Caco-2 (cell line): ENCODE data around the gene NEAT1. TPM values are rescaled to one million over a fixed set of nuclear protein-coding genes. Genes with fewer than 3 reads are reported as not detected.
A peak's percentile ranks its signal among the peaks of the same experiment; 100 is the strongest.
"Not testable (repeated sequence)": the region's sequence is repeated elsewhere in the genome, so short reads cannot be mapped to it uniquely, and the experiment has no call there.

Experiments
- BruUV-seq: library from RNA; stranded (reverse); fragments of 400-500 nt; replicated peaks from 2 replicates; lab custom pipeline; 2021; lab: Mats Ljungman, UMichigan
- CTCF ChIA-PET: fragments of 300-600 bp; sonication (Branson Sonifier 250); formaldehyde crosslinking; loops from one replicate; lab custom pipeline; 2022; ENCODE audit warnings: antibody characterized with exemption; lab: Charles Lee
- POLR2A ChIA-PET: fragments of 300-600 bp; sonication (Branson Sonifier 250); formaldehyde crosslinking; loops from one replicate; lab custom pipeline; 2022; ENCODE audit warnings: antibody characterized with exemption; lab: Charles Lee
- DNase-seq, 2 experiments: peaks; one replicate each; pipeline versions ENCODE4 v3.0.0 to v3.0.0-alpha.2; 2020 to 2022
- H3K27me3 ChIP-seq: replicated peaks from 2 replicates; pipeline ENCODE4 v1.6.0; 2011; ENCODE audit warnings: low read length; ENCODE audit not compliant: control insufficient read depth, insufficient read depth
- H3K36me3 ChIP-seq: 2 replicates; pipeline ENCODE4 v1.5.1; 2011; ENCODE audit warnings: low read length; ENCODE audit not compliant: control insufficient read depth, insufficient read depth
- H3K4me1 ChIP-seq: fragments of 250-450 bp; sonication (Bioruptor Pico); 2 replicates; pipeline ENCODE4 v1.5.1; 2020; ENCODE audit warnings: mild to moderate bottlenecking
- H3K4me3 ChIP-seq: 2 replicates; pipeline ENCODE4 v1.5.1; 2011; ENCODE audit warnings: low read depth, mild to moderate bottlenecking, control low read depth, low read length
- H3K9me3 ChIP-seq: fragments of 250-450 bp; sonication (Bioruptor Pico); 2 replicates; pipeline ENCODE4 v1.5.1; 2020; ENCODE audit warnings: mild to moderate bottlenecking, moderate library complexity
- H3K27ac Mint-ChIP-seq: one replicate; pipeline ENCODE4 v1.8.0; 2022; ENCODE audit warnings: mixed read lengths; ENCODE audit not compliant: unreplicated experiment
- H3K27me3 Mint-ChIP-seq: one replicate; pipeline ENCODE4 v1.8.0; 2022; ENCODE audit warnings: mixed read lengths; ENCODE audit not compliant: insufficient read depth, unreplicated experiment
- H3K36me3 Mint-ChIP-seq: one replicate; pipeline ENCODE4 v1.8.0; 2022; ENCODE audit warnings: mild to moderate bottlenecking, mixed read lengths; ENCODE audit not compliant: insufficient read depth, unreplicated experiment
- H3K4me1 Mint-ChIP-seq: one replicate; pipeline ENCODE4 v1.8.0; 2022; ENCODE audit warnings: low read depth, mixed read lengths; ENCODE audit not compliant: unreplicated experiment
- H3K4me3 Mint-ChIP-seq: one replicate; pipeline ENCODE4 v1.8.0; 2022; ENCODE audit warnings: mild to moderate bottlenecking, moderate library complexity, mixed read lengths; ENCODE audit not compliant: unreplicated experiment
- H3K9me3 Mint-ChIP-seq: one replicate; pipeline ENCODE4 v1.8.0; 2022; ENCODE audit warnings: mixed read lengths; ENCODE audit not compliant: unreplicated experiment
- intact Hi-C: fragments of 100-400 bp; cut with micrococcal nuclease; formaldehyde crosslinking; loops from one replicate; pipeline ENCODE4 v1.10.0; 2022; ENCODE audit not compliant: unreplicated experiment
- total RNA-seq: library from RNA; stranded (reverse); gene quantifications from 2 replicates; pipeline ENCODE4 v1.2.3, GENCODE V29; 2022
- TF ChIP-seq, protein P1 (sequence below), 2 experiments: fragments of 200-600 bp in 1 of 2; IDR thresholded peaks; 1 replicate in 1 of 2; 2 replicates in 1 of 2; pipeline versions ENCODE4 v1.5.1 to v1.8.0; 2011 to 2022; ENCODE audit warnings: antibody characterized with exemption in 1 of 2, control low read depth in 1 of 2, inconsistent platforms in 1 of 2, low read depth in 1 of 2, low read length in 1 of 2, mild to moderate bottlenecking in 1 of 2, moderate library complexity in 1 of 2; ENCODE audit not compliant: insufficient read depth in 1 of 2, severe bottlenecking in 1 of 2, unreplicated experiment in 1 of 2

The NEAT1 gene
- total RNA-seq, 1 experiment from 2014 or later = 254 TPM

DNA sequence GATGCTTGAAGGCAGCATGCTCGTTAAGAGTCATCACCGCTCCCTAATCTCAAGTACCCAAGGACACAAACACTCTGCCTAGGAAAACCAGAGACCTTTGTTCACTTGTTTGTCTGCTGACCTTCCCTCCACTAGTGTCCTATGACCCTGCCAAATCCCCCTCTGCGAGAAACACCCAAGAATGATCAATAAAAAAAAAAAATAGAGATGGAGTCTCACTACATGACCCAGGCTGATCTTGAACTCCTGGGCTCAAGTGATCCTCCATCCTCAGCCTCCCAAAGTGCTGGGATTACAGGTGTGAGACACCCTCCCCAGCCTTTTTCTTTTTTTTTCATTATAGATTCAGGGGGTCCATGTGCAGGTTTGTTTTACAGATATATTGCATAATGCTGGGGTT is 29.7 kb downstream of the NEAT1 start:
- H3K4me3 Mint-ChIP-seq, POLR2A ChIA-PET, intact Hi-C loops, H3K27me3 Mint-ChIP-seq, DNase-seq, BruUV-seq, H3K27me3 ChIP-seq, H3K9me3 ChIP-seq, CTCF ChIA-PET, H3K4me3 ChIP-seq, H3K36me3 ChIP-seq, H3K9me3 Mint-ChIP-seq: not testable (repeated sequence)
- H3K27ac Mint-ChIP-seq = peak overlapping the region; percentile 60
- H3K36me3 Mint-ChIP-seq = peaks cover 39% of the 10 kb centered on the region
- peaks cover 14% of the 10 kb centered on the region for H3K4me1 ChIP-seq
- peaks cover 34% of the 10 kb centered on the region for H3K4me1 Mint-ChIP-seq

DNA sequence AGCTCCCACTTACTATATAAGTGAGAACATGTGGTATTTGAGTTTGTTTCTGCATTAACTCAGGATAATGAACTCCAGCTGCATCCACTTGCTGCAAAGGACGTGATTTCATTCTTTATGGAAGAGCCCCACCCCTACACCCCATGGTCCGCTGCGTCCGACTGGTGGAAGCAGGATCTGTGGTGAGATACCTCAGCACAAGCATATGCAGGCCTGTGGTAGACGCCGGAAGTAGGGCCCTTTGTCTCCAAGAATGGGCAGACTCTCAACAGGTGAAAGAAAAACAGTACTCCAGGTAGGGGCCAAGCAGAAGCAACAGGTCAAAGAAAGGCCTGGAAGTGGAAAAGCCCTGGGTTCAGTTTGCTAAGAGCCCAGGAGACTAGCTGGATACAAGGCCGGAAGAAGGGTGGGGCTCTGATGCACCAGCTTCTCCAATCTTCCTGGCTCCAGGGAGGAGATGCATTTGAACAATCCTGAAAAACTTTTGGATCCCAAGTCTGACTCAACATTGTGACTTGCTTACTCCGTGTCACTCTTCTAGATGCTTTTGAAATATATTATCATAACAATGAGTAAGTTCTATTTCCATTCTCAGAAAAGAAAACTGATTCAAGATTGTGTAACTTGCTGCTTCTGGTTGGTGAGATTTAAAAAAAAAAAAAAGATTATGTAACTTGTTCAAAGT is 30.4 kb downstream of the NEAT1 start:
- TF ChIP-seq, protein P1, sequence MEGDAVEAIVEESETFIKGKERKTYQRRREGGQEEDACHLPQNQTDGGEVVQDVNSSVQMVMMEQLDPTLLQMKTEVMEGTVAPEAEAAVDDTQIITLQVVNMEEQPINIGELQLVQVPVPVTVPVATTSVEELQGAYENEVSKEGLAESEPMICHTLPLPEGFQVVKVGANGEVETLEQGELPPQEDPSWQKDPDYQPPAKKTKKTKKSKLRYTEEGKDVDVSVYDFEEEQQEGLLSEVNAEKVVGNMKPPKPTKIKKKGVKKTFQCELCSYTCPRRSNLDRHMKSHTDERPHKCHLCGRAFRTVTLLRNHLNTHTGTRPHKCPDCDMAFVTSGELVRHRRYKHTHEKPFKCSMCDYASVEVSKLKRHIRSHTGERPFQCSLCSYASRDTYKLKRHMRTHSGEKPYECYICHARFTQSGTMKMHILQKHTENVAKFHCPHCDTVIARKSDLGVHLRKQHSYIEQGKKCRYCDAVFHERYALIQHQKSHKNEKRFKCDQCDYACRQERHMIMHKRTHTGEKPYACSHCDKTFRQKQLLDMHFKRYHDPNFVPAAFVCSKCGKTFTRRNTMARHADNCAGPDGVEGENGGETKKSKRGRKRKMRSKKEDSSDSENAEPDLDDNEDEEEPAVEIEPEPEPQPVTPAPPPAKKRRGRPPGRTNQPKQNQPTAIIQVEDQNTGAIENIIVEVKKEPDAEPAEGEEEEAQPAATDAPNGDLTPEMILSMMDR (IDR thresholded peaks at IDR 0.05; ENCODE audit: insufficient read depth in 1 of 2, low read depth in 1 of 2, low read length in 1 of 2, severe bottlenecking in 1 of 2, unreplicated experiment in 1 of 2) = no peak
- Histone ChIP-seq H3K4me1 (peaks cover 12% of the 10 kb centered on the region), H3K36me3 (no peaks in the 10 kb centered on the region), H3K4me3 (no peak overlapping the region), H3K27me3 (no peaks in the 10 kb centered on the region), H3K9me3 (0 out of 2 replicates have a peak, but pooled peaks cover 3% of the 10 kb centered on the region)
- ChIA-PET CTCF (no interaction called here), POLR2A (no interaction called here)
- H3K9me3 Mint-ChIP-seq = no peaks in the 10 kb centered on the region
- H3K4me1 Mint-ChIP-seq = peaks cover 33% of the 10 kb centered on the region
- no peaks in the 10 kb centered on the region for H3K27me3 Mint-ChIP-seq
- BruUV-seq = no TSS peak
- H3K4me3 Mint-ChIP-seq = no peak overlapping the region
- intact Hi-C loops = no loop called here
- DNase-seq = peak in 1 of 2 experiments; percentile 19
- H3K36me3 Mint-ChIP-seq = peaks cover 37% of the 10 kb centered on the region
- peak overlapping the region; percentile 60 for H3K27ac Mint-ChIP-seq

DNA sequence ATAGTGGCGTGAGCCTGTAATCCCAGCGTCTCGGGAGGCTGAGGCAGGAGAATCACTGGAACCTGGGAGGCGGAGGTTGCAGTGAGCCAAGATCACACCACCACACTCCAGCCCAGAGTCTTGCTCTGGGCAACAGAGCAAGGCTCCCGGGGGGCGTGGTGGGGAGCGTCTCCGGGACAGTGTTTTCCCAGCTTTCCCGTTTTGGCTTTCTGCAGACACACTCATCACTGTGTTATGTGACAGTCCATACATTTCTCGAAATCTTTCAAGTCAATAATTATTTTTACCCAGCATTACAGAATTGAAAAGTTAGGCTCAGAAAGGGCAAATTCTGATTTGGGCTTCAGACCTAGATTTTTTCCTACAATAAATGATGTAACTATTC is 31.7 kb downstream of the NEAT1 start:
- TF ChIP-seq, protein P1 (IDR thresholded peaks at IDR 0.05; ENCODE audit: insufficient read depth in 1 of 2, low read depth in 1 of 2, low read length in 1 of 2, severe bottlenecking in 1 of 2, unreplicated experiment in 1 of 2) = no peak
- H3K36me3 ChIP-seq = no peaks in the 10 kb centered on the region
- intact Hi-C loops = loop anchor here (2.0 kb wide), 1 partner anchor 14 kb away; no protein-coding TSS in a partner anchor
- Mint-ChIP-seq H3K9me3 (no peaks in the 10 kb centered on the region), H3K27me3 (no peaks in the 10 kb centered on the region), H3K4me1 (peaks cover 25% of the 10 kb centered on the region), H3K27ac (peak overlapping the region; percentile 73), H3K36me3 (peaks cover 26% of the 10 kb centered on the region), H3K4me3 (peak overlapping the region; percentile 87)
- peak overlapping the region; percentile 41 for H3K4me3 ChIP-seq
- POLR2A ChIA-PET = no interaction called here
- peak in 1 of 2 experiments; percentile 19 for DNase-seq
- H3K4me1 ChIP-seq = peaks cover 3% of the 10 kb centered on the region; the same call in 1 of the 2 replicates
- CTCF ChIA-PET = interaction anchor here (1.6 kb wide), 1 partner anchor 35 kb away, joined by 7 read pairs; no protein-coding TSS in a partner anchor
- H3K9me3 ChIP-seq = 0 out of 2 replicates have a peak, but pooled peaks cover 3% of the 10 kb centered on the region
- H3K27me3 ChIP-seq = no peaks in the 10 kb centered on the region
- BruUV-seq = no TSS peak
